ENCODE results near the gene FAM124A. TPM values are rescaled to one million over a fixed set of nuclear protein-coding genes. Genes with fewer than 3 reads are reported as not detected.

FAM124A gene
- total RNA-seq, 1 experiment from 2014 or later = not detected

DNA sequence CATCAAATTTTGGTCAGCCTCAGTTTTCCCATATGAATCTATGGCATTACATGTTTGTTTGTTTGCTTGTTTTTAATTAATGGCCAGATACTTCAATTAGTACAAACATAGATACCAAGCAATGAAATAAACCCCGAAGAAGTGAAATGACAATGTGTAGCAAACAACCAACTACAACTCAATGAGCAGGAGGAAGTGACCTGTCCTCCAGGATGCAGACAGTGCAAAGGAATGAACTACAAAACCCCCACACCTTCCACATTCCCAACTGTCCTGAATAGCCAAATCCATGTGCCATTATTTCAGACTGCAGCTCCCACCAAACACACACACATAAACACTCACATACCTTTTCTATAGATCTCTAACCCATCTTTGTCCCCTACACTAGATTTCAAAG, 45.0 kb upstream of the FAM124A start:
- Histone ChIP-seq H2AFZ (no peak overlapping the region), H3K9me2 (ENCODE audit: insufficient read depth) (no peaks in the 10 kb centered on the region), H3K4me2 (no peak overlapping the region), H3F3A (ENCODE audit: insufficient read depth, low read depth) (no peaks in the 10 kb centered on the region), H3K27ac (no peak overlapping the region), H3K79me2 (ENCODE audit: low read depth) (no peaks in the 10 kb centered on the region), H3K36me3 (ENCODE audit: low read depth) (no peaks in the 10 kb centered on the region), H3K4me3 (no peak overlapping the region), H3K9me3 (ENCODE audit: insufficient read depth, low read depth) (no peaks in the 10 kb centered on the region), H3K27me3 (ENCODE audit: insufficient read depth, low read depth) (peaks cover 43% of the 10 kb centered on the region), H3K4me1 (replicated peaks; ENCODE audit: insufficient read depth) (no peaks in the 10 kb centered on the region), H4K20me1 (ENCODE audit: insufficient read depth) (no peaks in the 10 kb centered on the region)
- intact Hi-C loops (cut with micrococcal nuclease; ENCODE audit: unreplicated experiment) = no loop called here
- CTCF ChIA-PET = no interaction called here
- no TSS peak for BruUV-seq (replicated peaks)
- no peak for DNase-seq
- POLR2A ChIA-PET (ENCODE audit: unreplicated experiment) = no interaction called here
- TF ChIP-seq EZH2 (IDR thresholded peaks at IDR 0.05; ENCODE audit: low read depth) = no peak
- TF ChIP-seq, protein P1, sequence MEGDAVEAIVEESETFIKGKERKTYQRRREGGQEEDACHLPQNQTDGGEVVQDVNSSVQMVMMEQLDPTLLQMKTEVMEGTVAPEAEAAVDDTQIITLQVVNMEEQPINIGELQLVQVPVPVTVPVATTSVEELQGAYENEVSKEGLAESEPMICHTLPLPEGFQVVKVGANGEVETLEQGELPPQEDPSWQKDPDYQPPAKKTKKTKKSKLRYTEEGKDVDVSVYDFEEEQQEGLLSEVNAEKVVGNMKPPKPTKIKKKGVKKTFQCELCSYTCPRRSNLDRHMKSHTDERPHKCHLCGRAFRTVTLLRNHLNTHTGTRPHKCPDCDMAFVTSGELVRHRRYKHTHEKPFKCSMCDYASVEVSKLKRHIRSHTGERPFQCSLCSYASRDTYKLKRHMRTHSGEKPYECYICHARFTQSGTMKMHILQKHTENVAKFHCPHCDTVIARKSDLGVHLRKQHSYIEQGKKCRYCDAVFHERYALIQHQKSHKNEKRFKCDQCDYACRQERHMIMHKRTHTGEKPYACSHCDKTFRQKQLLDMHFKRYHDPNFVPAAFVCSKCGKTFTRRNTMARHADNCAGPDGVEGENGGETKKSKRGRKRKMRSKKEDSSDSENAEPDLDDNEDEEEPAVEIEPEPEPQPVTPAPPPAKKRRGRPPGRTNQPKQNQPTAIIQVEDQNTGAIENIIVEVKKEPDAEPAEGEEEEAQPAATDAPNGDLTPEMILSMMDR (conservative IDR thresholded peaks at IDR 0.05) = no peak

DNA sequence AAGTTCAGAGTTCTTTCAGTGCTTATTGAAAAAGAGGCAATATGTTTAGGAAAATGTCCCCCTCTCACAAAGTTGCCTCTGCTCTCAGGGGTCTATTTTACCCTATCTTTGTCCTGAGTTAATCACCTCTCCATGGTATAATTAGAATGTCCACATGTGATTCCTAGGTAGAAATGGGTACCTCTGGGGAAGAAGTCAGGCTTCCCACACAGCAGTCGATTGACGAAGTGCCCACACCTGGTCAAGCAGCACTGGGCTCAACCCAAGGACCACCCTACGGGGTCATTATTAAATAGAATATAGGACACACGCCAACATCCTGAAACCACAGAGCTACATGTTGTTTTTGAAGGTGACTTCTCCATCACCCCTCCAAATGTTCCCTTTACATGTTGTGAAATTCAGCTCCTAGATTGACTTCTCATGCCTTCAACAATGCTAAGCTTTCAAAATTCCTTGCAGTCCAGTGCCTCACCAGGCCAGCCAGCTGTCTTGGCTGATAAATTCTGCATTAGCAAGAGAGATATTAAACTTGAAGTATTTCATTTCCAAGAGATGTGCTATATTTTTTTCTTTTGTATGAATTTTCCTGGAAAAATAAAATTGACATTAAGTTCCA, 43.6 kb upstream of the FAM124A start:
- intact Hi-C loops (cut with micrococcal nuclease; ENCODE audit: unreplicated experiment) = no loop called here
- no peaks in the 10 kb centered on the region for H3K9me3 ChIP-seq (ENCODE audit: insufficient read depth, low read depth)

DNA sequence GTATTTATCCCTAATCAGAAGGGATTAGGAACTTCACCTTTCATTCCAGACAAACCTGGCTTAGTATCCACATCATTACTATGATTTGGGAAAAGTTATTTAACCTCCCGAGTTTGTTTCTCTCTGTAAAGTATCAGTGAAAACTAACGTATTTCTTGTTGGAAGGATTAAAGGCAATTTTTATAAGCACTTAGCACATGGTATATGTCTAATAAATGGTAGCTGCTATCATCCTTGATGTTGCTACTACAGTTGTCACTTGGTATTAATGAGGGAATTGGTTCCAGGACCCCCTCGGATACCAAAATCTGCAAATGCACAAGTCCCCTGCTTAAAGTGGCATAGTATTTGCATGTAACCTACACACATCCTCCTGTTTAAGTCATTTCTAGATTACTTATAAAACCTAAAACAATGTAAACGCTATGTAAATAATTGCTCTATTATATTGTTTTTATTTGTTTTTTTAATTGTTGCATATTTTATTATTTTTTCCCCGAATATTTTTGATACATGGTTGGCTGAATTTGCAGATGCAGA, 42.7 kb upstream of the FAM124A start:
- CTCF ChIA-PET = no interaction called here

More for the DNA sequence above, 43.6 kb upstream of the FAM124A start:
- BruUV-seq (replicated peaks) = no TSS peak
- no peaks in the 10 kb centered on the region for H3F3A ChIP-seq (ENCODE audit: insufficient read depth, low read depth)
- no peak overlapping the region for H3K4me2 ChIP-seq
- no peaks in the 10 kb centered on the region for H4K20me1 ChIP-seq (ENCODE audit: insufficient read depth)
- DNase-seq = no peak
- TF ChIP-seq, protein P1 (conservative IDR thresholded peaks at IDR 0.05) = no peak
- no peak for TF ChIP-seq EZH2 (IDR thresholded peaks at IDR 0.05; ENCODE audit: low read depth)
- H3K9me2 ChIP-seq (ENCODE audit: insufficient read depth) = no peaks in the 10 kb centered on the region
- CTCF ChIA-PET = no interaction called here
- no peaks in the 10 kb centered on the region for H3K4me1 ChIP-seq (replicated peaks; ENCODE audit: insufficient read depth)
- no peak overlapping the region for H3K27ac ChIP-seq
- peaks cover 51% of the 10 kb centered on the region for H3K27me3 ChIP-seq (ENCODE audit: insufficient read depth, low read depth)
- POLR2A ChIA-PET (ENCODE audit: unreplicated experiment) = no interaction called here
- H3K36me3 ChIP-seq (ENCODE audit: low read depth) = no peaks in the 10 kb centered on the region
- H3K4me3 ChIP-seq = no peak overlapping the region
- no peak overlapping the region for H2AFZ ChIP-seq
- H3K79me2 ChIP-seq (ENCODE audit: low read depth) = no peaks in the 10 kb centered on the region

More for the DNA sequence above, 42.7 kb upstream of the FAM124A start:
- DNase-seq = no peak
- TF ChIP-seq EZH2 (IDR thresholded peaks at IDR 0.05; ENCODE audit: low read depth) = no peak
- TF ChIP-seq, protein P1 (conservative IDR thresholded peaks at IDR 0.05) = no peak
- H3K36me3 ChIP-seq (ENCODE audit: low read depth) = no peaks in the 10 kb centered on the region
- BruUV-seq (replicated peaks) = no TSS peak
- H3K79me2 ChIP-seq (ENCODE audit: low read depth) = no peaks in the 10 kb centered on the region
- no peaks in the 10 kb centered on the region for H3K9me3 ChIP-seq (ENCODE audit: insufficient read depth, low read depth)
- no peak overlapping the region for H3K4me2 ChIP-seq
- H3K4me3 ChIP-seq = no peak overlapping the region
- H3F3A ChIP-seq (ENCODE audit: insufficient read depth, low read depth) = no peaks in the 10 kb centered on the region
- H3K9me2 ChIP-seq (ENCODE audit: insufficient read depth) = no peaks in the 10 kb centered on the region
- POLR2A ChIA-PET (ENCODE audit: unreplicated experiment) = no interaction called here
- no peak overlapping the region for H3K27ac ChIP-seq
- H2AFZ ChIP-seq = no peak overlapping the region
- peaks cover 60% of the 10 kb centered on the region for H3K27me3 ChIP-seq (ENCODE audit: insufficient read depth, low read depth)
- intact Hi-C loops (cut with micrococcal nuclease; ENCODE audit: unreplicated experiment) = no loop called here
- H4K20me1 ChIP-seq (ENCODE audit: insufficient read depth) = no peaks in the 10 kb centered on the region
- H3K4me1 ChIP-seq (replicated peaks; ENCODE audit: insufficient read depth) = no peaks in the 10 kb centered on the region

Data from PC-9 (cell line).